ENCODE results near the gene PPP3R2.
"Not testable (repeated sequence)": the region's sequence is repeated elsewhere in the genome, so short reads cannot be mapped to it uniquely, and the experiment has no call there.

DNA sequence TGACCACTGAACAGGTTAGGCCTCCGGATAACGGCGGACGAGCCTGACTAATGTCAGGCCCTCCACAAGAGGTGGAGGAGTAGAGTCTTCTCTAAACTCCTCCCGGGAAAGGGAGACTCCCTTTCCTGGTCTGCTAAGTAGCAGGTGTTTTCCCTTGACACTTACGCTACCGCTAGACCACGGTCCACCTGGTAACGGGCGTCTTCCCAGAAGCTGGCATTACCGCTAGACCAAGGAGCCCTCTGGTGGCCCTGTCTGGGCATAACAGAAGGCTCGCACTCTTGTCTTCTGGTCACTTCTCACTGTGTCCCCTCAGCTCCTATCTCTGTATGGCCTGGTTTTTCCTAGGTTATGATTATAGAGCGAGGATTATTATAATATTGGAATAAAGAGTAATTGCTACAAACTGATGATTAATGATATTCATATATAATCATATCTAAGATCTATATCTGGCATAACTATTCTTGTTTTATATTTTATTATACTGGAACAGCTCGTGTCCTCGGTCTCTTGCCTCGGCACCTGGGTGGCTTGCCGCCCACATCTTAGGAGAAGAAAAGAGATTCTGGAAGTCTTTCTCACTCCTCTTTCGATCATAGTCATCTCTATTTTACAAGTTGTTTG is 45.2 kb downstream of the PPP3R2 start:
- TF ChIP-seq, protein P1, sequence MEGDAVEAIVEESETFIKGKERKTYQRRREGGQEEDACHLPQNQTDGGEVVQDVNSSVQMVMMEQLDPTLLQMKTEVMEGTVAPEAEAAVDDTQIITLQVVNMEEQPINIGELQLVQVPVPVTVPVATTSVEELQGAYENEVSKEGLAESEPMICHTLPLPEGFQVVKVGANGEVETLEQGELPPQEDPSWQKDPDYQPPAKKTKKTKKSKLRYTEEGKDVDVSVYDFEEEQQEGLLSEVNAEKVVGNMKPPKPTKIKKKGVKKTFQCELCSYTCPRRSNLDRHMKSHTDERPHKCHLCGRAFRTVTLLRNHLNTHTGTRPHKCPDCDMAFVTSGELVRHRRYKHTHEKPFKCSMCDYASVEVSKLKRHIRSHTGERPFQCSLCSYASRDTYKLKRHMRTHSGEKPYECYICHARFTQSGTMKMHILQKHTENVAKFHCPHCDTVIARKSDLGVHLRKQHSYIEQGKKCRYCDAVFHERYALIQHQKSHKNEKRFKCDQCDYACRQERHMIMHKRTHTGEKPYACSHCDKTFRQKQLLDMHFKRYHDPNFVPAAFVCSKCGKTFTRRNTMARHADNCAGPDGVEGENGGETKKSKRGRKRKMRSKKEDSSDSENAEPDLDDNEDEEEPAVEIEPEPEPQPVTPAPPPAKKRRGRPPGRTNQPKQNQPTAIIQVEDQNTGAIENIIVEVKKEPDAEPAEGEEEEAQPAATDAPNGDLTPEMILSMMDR (IDR thresholded peaks at IDR 0.05): not testable (repeated sequence)
- TF ChIP-seq POLR2A (IDR thresholded peaks at IDR 0.05); POLR2AphosphoS5 (IDR thresholded peaks at IDR 0.05; ENCODE audit: insufficient read depth in 1 of 2, low read depth in 1 of 2): not testable (repeated sequence)
